GM13976 (cell line): ENCODE results near the gene DEUP1.

Source experiments
- DNase-seq: peaks from one replicate; pipeline ENCODE4 v3.0.0; 2012; ENCODE audit warnings: low spot score
- in situ Hi-C: fragments of 300-500 bp; cut with MboI; formaldehyde crosslinking; loops from one replicate; pipeline ENCODE4 v1.12.0; 2022; ENCODE audit warnings: low sequenced_read_pairs, mixed read lengths, inconsistent platforms; ENCODE audit not compliant: unreplicated experiment
- TF ChIP-seq, protein P1 (sequence below): IDR thresholded peaks from 2 replicates; pipeline ENCODE4 v1.5.1; 2012; ENCODE audit warnings: borderline replicate concordance, mild to moderate bottlenecking; ENCODE audit not compliant: insufficient read depth; ENCODE audit errors: extremely low read depth, missing control alignments, control extremely low read depth

The DEUP1 gene

DNA sequence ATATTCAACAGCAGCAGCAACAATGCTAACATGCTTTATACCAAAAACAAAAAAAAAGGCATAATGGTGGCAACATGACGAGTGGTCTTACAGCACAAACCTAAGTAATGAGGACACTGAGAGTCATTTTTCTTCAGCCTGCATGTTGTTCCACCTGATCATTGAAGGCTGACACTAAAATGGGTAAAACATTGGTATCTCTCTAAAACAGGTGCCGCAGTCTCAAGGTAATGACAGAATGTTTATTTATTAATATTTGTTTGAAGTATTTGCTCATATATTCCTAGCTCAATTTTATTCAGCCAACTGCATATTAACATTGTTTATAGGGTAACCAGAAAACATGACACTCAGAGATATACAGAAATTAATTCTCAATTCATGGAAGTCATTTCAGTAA lies 8.3 kb upstream of the DEUP1 start:
- TF ChIP-seq, protein P1, sequence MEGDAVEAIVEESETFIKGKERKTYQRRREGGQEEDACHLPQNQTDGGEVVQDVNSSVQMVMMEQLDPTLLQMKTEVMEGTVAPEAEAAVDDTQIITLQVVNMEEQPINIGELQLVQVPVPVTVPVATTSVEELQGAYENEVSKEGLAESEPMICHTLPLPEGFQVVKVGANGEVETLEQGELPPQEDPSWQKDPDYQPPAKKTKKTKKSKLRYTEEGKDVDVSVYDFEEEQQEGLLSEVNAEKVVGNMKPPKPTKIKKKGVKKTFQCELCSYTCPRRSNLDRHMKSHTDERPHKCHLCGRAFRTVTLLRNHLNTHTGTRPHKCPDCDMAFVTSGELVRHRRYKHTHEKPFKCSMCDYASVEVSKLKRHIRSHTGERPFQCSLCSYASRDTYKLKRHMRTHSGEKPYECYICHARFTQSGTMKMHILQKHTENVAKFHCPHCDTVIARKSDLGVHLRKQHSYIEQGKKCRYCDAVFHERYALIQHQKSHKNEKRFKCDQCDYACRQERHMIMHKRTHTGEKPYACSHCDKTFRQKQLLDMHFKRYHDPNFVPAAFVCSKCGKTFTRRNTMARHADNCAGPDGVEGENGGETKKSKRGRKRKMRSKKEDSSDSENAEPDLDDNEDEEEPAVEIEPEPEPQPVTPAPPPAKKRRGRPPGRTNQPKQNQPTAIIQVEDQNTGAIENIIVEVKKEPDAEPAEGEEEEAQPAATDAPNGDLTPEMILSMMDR, result no peak
- in situ Hi-C loops, result no loop called here
- no peak for DNase-seq

DNA sequence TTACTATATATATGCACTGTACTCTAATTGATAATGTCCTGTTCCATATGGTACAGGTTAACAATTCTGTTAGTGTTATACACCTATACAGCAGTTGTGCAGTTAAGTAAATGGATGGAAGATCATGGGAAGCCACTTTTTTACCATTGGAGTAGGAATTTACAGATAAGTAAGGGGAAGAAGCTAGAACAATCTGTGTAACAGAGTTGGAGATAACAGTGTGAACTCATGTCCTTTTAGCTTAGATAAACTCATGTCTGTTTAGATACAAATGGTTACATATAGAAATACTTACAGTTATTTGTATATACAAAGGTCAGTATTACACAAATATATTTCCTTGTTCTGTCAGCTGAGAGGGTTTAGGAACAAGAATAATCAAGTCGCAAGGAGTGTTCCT lies 6.8 kb upstream of the DEUP1 start:
- no peak for DNase-seq
- in situ Hi-C loops, result no loop called here
- TF ChIP-seq, protein P1, result no peak

DNA sequence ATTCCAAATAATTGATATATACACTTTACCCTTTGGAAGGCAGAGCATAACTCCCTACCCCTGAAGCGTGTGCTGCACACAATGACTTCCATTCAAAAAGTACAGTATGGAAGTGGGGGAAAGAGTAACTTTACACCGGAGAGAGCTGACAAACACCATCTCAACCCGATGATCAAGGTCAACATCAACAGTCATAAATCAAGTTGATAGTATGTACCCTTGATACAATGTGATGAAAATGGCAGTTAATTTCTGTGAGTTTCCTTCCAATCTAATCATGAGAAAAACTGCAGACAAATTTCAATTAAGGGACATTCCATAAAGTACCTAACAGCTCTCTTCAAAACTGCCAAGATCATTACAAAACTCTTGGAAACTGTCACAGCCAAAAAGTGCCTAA lies 6.0 kb upstream of the DEUP1 start:
- in situ Hi-C loops, result no loop called here
- DNase-seq, result no peak

DNA sequence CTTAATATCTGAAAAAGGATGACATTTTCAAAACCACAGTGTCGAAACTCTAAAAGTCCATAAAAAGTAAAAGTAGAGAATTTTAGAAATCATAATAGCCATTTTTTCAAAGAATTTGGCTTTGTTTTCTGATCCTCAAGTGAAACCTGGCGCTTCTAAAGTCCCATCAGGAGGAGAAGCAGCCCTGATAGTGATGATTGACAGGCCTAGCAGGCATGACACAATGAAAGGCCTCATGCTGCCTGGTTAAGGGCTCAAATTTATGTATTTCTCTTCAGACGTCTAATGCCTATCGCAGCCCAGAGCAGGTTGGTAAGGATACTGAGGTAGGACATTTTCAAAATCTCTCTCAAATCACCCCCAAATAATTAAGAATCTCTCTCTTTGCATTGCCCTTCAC lies 3.9 kb upstream of the DEUP1 start:
- no peak for DNase-seq
- in situ Hi-C loops, result no loop called here
- TF ChIP-seq, protein P1, result no peak

More for the DNA sequence above, 6.0 kb upstream of the DEUP1 start:
- TF ChIP-seq, protein P1, result no peak

DNA sequence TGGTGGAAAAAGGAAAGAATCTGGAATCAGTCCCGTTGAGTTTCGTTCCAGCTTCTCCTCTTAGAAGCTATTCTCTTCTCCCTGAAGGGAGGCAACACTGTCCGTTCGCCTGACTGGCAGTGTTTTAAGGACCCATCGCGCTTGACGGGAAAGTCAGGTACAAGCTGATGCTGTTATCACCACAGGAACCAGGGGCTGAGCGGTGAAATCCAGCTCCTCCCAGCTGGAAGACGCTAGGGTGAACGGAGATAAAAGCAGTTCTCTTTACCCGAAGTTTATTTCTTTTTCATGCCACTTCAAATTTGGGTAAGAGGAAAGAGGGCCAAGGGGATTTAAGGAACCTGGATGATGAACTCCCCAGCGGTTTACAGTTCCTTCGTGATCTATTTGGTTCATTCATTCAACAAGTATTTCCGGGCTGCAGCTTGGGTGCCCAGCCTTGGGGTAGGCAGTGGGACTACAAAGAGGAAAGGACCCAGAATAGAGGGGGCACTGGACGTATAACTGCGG lies 551 bp upstream of the DEUP1 start:
- DNase-seq, result no peak
- TF ChIP-seq, protein P1, result no peak
- in situ Hi-C loops, result no loop called here

DNA sequence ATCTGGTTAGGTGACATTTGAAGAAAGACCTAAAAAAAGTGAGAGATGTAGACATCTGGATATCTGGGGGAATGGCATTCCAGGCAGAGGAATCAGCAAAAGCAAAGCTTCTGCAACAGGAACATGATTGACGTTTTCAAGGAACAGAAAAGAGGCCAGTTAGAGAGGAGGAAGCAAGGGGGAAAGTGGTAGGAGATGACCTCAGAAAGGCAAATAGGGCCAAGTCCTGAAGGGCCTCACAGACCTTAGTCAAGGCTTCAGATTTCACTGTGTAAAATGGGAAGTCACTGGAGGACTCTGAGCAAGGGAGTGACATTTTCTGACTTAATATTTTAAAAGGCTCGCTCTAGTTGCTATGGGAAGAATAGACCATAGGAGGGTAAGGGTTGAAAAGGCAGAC lies 9.7 kb downstream of the DEUP1 start:
- in situ Hi-C loops, result no loop called here
- DNase-seq, result no peak
- TF ChIP-seq, protein P1, result no peak

DNA sequence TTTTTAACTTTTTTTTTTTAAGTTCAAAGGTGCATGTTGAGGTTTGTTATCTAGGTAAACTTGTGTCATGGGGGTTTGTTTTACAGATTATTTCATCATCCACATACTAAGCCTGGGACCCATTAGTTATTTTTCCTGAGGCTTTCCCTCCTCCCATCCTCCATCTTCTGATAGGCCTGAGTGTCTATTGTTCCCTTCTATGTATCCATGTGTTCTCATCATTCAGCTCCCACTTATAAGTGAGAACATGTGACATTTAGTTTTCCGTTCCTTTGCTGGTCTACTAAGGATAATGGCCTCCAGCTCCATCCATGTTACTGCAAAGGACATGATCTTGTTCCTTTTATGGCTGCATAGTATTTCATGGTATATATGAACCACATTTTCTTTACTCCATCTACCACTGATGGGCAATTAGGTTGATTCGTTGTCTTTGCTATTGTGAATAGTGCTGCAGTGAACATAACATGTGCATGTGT lies 14.4 kb downstream of the DEUP1 start:
- DNase-seq, result no peak
- in situ Hi-C loops, result no loop called here
- TF ChIP-seq, protein P1, result no peak
